ENCODE data around the gene CDK18.

The CDK18 gene

GRCh38 chr1:205502111-205502810 is 2.2 kb upstream of the CDK18 start:
- DNase-seq (ENCODE audit: low read depth in 3 of 3, low spot score in 1 of 3): no peak

GRCh38 chr1:205502992-205503391 is 1.5 kb upstream of the CDK18 start:
- DNase-seq (ENCODE audit: low read depth in 3 of 3, low spot score in 1 of 3): no peak

- no peak for DNase-seq (ENCODE audit: low read depth in 3 of 3, low spot score in 1 of 3)
Observed at GRCh38 chr1:205505076-205505729, 734 bp downstream of the CDK18 start.

DNA sequence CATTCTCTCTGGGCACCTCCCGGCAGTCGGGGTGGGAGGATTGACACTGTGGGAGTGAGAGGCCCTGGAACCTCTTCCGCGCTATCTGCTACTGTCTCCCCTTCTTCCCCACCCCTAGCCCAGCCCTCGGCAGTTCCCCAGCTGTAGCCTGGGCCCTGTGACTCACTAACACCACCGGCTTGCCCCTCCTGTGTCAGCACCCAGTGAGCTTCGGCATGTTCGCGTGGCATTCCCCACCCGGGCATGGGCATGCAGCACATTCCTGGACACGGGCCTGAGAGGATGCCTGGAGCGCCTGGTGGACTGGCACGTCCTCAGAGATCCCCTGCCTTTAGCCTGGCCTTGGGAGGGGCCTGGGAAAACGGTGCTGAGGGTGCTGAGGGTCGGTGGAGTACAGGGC is 1.3 kb downstream of the CDK18 start:
- no peak for DNase-seq (ENCODE audit: low read depth in 3 of 3, low spot score in 1 of 3)

GRCh38 chr1:205506409-205507200 is 2.1 kb downstream of the CDK18 start:
- DNase-seq (ENCODE audit: low read depth in 3 of 3, low spot score in 1 of 3): no peak

DNA sequence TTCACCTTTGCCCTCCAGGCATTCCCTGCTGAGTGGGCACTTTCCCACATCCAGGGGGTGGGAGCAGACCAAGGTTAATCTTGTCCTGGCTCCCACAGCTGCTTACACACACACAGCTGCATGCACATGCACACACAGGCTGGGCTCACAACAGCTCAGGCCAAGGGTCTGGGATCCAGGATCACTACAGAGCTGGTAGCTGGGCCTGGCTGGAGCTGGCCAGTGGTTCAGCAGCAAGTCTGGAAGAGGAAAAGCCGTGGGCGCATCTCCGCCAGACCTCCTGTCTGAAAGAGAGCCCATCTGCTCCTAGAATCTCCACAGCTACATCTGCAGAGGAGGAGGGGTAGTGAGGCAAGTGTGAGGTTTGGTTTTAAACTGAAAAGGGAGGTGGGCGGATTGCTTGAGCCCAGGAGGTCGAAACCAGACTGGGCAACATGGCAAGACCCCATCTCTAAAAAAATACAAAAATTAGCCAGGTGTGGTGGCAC is 3.8 kb downstream of the CDK18 start:
- no peak for DNase-seq (ENCODE audit: low read depth in 3 of 3, low spot score in 1 of 3)

- DNase-seq (ENCODE audit: low read depth in 3 of 3, low spot score in 1 of 3): no peak
Observed at GRCh38 chr1:205510308-205510950, 6.0 kb downstream of the CDK18 start.

GRCh38 chr1:205510951-205511330 is 6.5 kb downstream of the CDK18 start:
- DNase-seq (ENCODE audit: low read depth in 3 of 3, low spot score in 1 of 3): no peak

GRCh38 chr1:205512059-205513045 is 7.9 kb downstream of the CDK18 start:
- DNase-seq (ENCODE audit: low read depth in 3 of 3, low spot score in 1 of 3): no peak

DNA sequence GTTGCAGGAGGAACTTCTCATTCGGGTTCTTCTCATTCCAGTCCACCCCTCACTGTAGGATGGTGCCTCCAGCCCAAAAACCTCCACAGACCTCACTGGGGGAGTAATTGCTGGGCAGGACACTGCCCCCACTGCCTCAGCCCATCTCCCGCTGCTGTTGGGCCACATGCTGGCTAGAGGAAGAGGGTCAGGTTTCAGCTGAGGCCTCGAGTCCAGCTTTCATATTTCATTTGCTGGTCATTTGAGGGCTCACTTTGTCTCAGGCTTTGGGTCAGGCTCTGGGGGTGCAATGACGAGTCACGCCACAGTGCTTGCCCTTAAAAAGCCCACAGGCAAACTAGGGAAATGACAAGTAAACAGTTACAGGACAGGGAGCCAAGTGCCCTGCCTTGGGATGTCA is 9.3 kb downstream of the CDK18 start:
- no peak for DNase-seq (ENCODE audit: low read depth in 3 of 3, low spot score in 1 of 3)

DNA sequence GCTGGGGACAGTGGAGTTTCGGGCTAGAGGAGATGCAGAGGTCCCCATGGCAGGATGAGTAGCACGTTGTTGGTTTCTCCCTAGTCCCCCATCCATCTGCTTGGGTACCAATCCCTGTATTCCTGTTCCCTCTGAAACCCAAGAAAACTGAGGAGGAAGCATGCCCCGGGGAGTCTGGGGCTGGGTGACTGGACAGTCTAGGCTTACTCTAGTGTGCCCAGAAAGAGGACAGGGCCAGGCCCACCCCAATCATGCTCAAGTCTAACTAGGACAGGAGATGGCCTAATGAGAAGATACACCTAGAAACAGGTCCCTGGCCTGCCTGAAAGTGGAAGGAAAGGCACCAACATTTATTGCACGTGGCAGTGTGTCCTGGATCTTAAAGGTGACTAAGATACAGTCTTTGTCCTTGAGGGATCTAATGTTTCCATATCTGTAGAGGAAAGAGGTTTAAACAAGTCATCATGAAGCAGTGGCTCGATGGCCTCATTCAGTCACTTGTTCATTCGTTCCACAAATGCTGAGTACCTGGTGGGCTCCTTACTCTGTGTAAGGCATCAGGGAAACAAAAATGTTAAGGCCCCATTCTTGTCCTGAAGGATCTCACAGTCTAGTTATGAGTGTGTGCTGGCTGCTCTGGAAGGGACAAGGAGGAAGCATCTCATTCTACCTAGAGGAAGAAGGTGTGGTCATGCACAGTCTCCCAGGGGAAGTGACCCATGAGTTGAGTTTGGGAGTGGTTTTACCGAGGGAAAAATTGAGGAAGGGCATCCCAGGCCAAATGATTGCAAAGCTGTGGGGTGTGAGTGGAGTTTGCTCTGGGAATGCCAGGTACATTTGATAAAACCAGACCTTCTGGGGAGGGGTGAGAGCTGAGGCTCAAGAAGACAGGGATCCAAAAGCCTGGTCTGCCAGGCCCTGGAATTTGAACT is 10.0 kb downstream of the CDK18 start:
- DNase-seq (ENCODE audit: low read depth in 3 of 3, low spot score in 1 of 3): no peak

DNA sequence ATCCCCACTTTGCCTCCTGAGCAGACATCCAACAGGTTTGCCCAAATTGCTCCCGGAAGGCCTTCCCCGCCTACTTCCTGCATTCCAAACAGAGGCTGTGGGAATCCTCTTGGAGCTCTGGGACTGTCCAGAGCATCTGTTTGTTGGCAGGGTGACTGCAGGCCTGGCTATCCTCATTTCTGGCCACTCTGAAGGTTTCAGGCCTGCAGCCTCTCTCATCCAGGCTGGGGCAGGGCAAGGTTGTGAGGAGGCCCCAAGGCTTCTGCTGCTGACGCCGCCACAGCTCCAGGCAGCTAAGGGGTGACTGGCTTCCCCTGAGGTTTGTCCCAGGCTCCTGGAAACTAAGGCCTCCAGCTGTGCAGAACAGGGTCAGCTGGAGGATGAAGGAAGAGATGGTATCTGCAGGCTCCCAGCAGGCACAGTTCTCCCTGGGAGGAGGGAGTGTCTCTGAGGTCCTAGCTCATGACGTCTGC is 11.3 kb downstream of the CDK18 start:
- no peak for DNase-seq (ENCODE audit: low read depth in 3 of 3, low spot score in 1 of 3)

DNA sequence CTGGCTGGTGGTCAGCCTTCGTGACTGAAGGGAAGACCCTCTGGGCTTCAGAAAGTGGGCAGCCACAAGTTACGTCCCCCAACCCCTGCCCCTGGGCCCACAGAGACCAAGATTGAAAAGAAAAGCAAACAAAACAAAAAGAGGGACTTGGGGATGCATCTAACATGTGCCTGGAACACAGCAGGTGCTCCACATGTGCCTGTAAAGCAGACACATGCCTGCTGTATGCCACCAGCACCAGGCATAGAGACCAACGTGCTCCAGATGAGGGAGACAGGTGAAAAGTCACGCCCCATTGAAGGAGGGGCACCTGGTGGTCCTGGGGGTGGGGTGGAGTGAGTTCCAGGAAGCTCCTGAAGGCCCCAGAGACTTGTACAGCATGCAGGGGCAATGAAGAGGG is 11.9 kb downstream of the CDK18 start:
- no peak for DNase-seq (ENCODE audit: low read depth in 3 of 3, low spot score in 1 of 3)

DNA sequence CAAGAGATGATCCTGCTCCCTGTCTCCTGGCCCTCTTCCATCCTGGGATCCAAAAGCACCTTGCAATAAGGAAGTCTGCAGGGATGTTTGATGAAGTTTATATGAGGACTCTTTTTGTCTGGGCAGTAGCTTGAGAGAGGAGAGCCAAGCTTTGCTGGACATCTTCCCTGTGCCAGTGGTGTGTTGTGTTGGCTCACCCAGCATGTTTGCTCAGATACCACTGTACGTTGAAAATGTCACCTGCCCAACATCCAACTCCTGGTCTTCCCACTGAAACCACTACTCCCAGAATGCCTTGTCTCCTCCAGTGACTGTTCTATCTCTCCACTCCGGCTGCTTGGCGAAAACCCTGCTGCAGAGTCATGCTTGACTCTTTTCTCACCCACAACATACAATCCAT is 12.8 kb downstream of the CDK18 start:
- no peak for DNase-seq (ENCODE audit: low read depth in 3 of 3, low spot score in 1 of 3)

DNA sequence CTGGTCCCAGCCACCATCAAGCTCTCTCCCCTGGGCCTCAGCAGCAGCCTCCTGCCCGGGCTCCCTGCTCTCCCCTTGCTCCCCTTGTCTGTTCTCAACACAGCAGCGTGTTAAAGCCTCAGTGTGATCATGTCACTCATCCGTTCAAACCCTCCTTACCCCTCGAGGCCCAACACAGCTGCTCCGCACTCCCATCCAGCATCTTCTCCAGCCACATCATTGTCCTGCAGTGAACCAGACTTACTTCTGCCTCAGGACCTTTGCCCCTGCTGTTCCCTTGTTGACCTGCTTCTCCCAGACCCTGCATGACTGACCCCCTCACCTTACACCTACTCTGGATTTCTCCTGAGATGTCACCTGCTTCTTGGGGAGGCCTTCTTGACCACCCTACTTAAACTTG is 13.3 kb downstream of the CDK18 start:
- DNase-seq (ENCODE audit: low read depth in 3 of 3, low spot score in 1 of 3): no peak

DNA sequence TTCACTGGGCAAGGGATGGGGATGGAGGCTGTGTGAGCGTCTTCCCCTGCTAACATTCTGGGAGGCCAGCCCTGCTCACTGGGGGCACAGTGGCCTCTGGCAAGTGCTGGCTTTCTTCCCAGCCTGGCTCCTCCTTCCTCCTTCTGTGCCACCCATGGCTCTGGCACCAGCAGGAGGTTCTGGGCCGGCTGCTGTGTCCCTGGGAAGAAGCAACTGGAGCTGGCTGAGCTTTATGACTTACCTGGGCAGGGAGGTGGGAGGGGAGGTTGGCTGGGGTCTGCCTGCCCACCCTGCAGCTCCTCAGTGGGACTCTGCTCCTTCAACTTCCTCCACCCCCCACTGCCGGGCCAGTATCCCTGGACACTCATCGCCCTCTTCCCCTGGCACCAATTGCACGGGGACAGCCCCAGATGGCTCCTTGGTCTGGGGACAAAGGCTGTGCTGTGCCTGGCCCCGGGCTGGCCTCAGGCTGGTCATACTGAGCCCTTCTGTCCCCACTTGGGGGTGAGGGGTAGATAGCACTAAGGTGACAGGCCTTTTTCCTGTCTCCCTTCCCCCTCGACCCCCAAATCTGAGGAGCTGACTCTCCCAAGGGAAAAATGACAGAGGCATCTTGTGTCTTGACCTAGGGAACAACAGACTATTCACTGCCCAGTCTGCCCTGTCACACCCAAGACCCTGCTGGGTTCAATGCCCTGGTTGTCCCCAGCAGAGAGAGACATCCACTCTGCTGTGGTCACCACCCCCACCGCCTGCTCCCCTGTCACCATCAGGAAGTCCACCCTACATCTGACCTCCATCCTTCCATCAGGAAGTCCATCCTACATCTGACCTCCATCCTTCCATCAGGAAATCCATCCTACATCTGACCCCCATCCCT is 14.4 kb downstream of the CDK18 start:
- no peak for DNase-seq (ENCODE audit: low read depth in 3 of 3, low spot score in 1 of 3)

- no peak for DNase-seq (ENCODE audit: low read depth in 3 of 3, low spot score in 1 of 3)
Observed at GRCh38 chr1:205519541-205520131, 15.2 kb downstream of the CDK18 start.

DNA sequence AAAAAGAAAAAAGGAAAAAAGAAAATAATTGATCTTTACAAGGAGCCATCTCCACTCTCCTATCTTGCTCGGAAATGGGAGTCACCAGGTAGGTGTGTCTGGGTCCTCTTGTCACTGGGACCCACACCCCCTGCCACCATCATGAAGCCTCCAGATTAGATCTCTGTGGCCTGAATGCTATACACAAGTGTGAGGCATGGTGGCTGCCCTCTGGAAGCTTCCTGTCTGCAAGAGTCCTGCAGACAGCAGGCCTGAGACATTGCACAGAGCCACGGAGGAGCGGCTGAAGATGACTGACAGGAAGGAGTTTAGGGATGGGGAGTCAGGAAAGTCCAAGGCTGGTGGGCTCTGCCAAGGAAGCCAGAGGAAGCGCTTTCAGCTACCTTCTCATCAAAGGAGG is 16.2 kb downstream of the CDK18 start:
- no peak for DNase-seq (ENCODE audit: low read depth in 3 of 3, low spot score in 1 of 3)

Measured in stimulated activated CD4-positive, alpha-beta T cell treated with anti-CD3 and anti-CD28 coated beads, TNF-alpha, amount 100 ng/mL, for 1 hour (primary cell).